ENCODE results near the gene CLDN8.

- TF ChIP-seq EZH2 (IDR thresholded peaks at IDR 0.05; ENCODE audit: borderline replicate concordance, low read depth, low read length, severe bottlenecking) (no peak), CTCF (IDR thresholded peaks at IDR 0.05; ENCODE audit: borderline replicate concordance, extremely low read depth, low read length, poor library complexity, severe bottlenecking) (no peak)
Observed at GRCh38 chr21:30164796-30165195, 51.1 kb downstream of the CLDN8 start.

All from DND-41 (cell line).